ENCODE data around the gene SMARCD2.

GRCh38 chr17:63798572-63799106 is 43.8 kb downstream of the SMARCD2 start:
- TF ChIP-seq CTCF (conservative IDR thresholded peaks at IDR 0.05 in 1 of 2, IDR thresholded peaks at IDR 0.05 in 1 of 2; ENCODE audit: low read depth in 1 of 2, low read length in 2 of 2) (no peak), EZH2 (IDR thresholded peaks at IDR 0.05; ENCODE audit: low read length, missing control alignments) (no peak)
